GM12878 (cell line): Measurements from ENCODE around the gene IL11.
"Not testable (repeated sequence)": the region's sequence is repeated elsewhere in the genome, so short reads cannot be mapped to it uniquely, and the experiment has no call there.

Experiments
- BCL11A ChIP-seq: IDR thresholded peaks from 2 replicates; pipeline ENCODE4 v1.6.1; 2011; ENCODE audit warnings: low read depth, low read length
- CBX5 ChIP-seq: sonication (generic); IDR thresholded peaks from 2 replicates; pipeline ENCODE4 v1.6.1; 2016; ENCODE audit warnings: low read depth, moderate library complexity, mild to moderate bottlenecking, inconsistent platforms
- CHD1 ChIP-seq: IDR thresholded peaks from 2 replicates; pipeline ENCODE4 v1.6.1; 2012; ENCODE audit warnings: low read depth, low read length, improper control_type of control experiment
- ETV6 ChIP-seq, 2 experiments: fragments of 450-650 bp in 1 of 2; IDR thresholded peaks in 1 of 2; conservative IDR thresholded peaks in 1 of 2; 2 replicates each; pipeline ENCODE4 v1.6.1; 2014; ENCODE audit warnings: antibody characterized with exemption in 1 of 2, borderline replicate concordance in 1 of 2, low read depth in 1 of 2, mild to moderate bottlenecking in 1 of 2, moderate library complexity in 1 of 2
- FOS ChIP-seq: IDR thresholded peaks from 3 replicates; pipeline ENCODE4 v1.6.1; 2011; ENCODE audit warnings: borderline replicate concordance; ENCODE audit not compliant: insufficient read length; ENCODE audit errors: extremely low read depth
- RFX5 ChIP-seq: IDR thresholded peaks from 2 replicates; pipeline ENCODE4 v1.6.1; 2011; ENCODE audit warnings: low read depth, low read length, improper control_type of control experiment
- SUPT20H ChIP-seq: IDR thresholded peaks from 2 replicates; pipeline ENCODE4 v1.6.1; 2011; ENCODE audit warnings: low read depth, mild to moderate bottlenecking, low read length, moderate library complexity, borderline replicate concordance; ENCODE audit not compliant: control insufficient read depth
- SUZ12 ChIP-seq: fragments of 200-600 bp; sonication (generic); IDR thresholded peaks from one replicate; pipeline ENCODE4 v1.6.1; 2018; ENCODE audit warnings: antibody characterized with exemption, mild to moderate bottlenecking; ENCODE audit not compliant: unreplicated experiment
- TF ChIP-seq, protein P1 (sequence below), 3 experiments: IDR thresholded peaks in 2 of 3; conservative IDR thresholded peaks in 1 of 3; 2 replicates each; pipeline ENCODE4 v1.5.1; 2011; ENCODE audit warnings: low read depth in 3 of 3, low read length in 3 of 3, mild to moderate bottlenecking in 3 of 3, control low read depth in 2 of 3, moderate library complexity in 2 of 3, inconsistent platforms in 1 of 3, mixed read lengths in 1 of 3; ENCODE audit not compliant: control insufficient read depth in 2 of 3, insufficient read depth in 1 of 3; ENCODE audit errors: extremely low read depth in 1 of 3
- TF ChIP-seq, protein P2 (sequence below): IDR thresholded peaks from 2 replicates; pipeline ENCODE4 v1.6.1; 2012; ENCODE audit warnings: low read depth, low read length, improper control_type of control experiment

DNA sequence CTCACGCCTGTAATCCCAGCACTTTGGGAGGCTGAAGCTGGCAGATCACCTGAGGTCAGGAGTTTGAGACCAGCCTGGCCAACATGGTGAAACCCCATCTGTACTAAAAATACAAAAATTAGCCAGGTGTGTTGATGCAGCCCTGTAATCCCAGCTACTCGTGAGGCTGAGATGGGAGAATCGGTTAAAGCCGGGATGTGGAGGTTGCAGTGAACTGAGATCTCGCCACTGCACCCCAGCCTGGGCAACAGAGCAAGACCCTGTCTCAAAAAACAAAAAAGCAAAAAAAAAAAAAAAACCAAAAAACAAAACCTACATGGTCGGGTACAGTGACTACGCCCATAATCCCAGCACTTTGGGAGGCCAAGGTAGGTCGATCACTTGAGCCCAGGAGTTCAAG is 38.9 kb upstream of the IL11 start:
- not testable (repeated sequence) for TF ChIP-seq BCL11A; RFX5; FOS; CBX5; SUZ12; CHD1; ETV6 (conservative IDR thresholded peaks at IDR 0.05 in 1 of 2, IDR thresholded peaks at IDR 0.05 in 1 of 2; ENCODE audit: borderline replicate concordance in 1 of 2, low read depth in 1 of 2); SUPT20H
- TF ChIP-seq, protein P1, sequence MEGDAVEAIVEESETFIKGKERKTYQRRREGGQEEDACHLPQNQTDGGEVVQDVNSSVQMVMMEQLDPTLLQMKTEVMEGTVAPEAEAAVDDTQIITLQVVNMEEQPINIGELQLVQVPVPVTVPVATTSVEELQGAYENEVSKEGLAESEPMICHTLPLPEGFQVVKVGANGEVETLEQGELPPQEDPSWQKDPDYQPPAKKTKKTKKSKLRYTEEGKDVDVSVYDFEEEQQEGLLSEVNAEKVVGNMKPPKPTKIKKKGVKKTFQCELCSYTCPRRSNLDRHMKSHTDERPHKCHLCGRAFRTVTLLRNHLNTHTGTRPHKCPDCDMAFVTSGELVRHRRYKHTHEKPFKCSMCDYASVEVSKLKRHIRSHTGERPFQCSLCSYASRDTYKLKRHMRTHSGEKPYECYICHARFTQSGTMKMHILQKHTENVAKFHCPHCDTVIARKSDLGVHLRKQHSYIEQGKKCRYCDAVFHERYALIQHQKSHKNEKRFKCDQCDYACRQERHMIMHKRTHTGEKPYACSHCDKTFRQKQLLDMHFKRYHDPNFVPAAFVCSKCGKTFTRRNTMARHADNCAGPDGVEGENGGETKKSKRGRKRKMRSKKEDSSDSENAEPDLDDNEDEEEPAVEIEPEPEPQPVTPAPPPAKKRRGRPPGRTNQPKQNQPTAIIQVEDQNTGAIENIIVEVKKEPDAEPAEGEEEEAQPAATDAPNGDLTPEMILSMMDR (IDR thresholded peaks at IDR 0.05 in 2 of 3, conservative IDR thresholded peaks at IDR 0.05 in 1 of 3; ENCODE audit: control insufficient read depth in 2 of 3, extremely low read depth in 1 of 3, insufficient read depth in 1 of 3, low read depth in 3 of 3, low read length in 3 of 3), result not testable (repeated sequence)
- TF ChIP-seq, protein P2, sequence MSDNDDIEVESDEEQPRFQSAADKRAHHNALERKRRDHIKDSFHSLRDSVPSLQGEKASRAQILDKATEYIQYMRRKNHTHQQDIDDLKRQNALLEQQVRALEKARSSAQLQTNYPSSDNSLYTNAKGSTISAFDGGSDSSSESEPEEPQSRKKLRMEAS, result not testable (repeated sequence)
